HUES48 (cell line): ENCODE data around the gene HEXIM2.

Experiments used
- H3K27ac ChIP-seq: one replicate; pipeline ENCODE4 v1.7.0; 2013; ENCODE audit warnings: low read depth, low read length, inconsistent platforms
- H3K27me3 ChIP-seq: 2 replicates; pipeline ENCODE4 v1.6.1; 2013; ENCODE audit warnings: mild to moderate bottlenecking, low read length; ENCODE audit not compliant: control insufficient read depth, insufficient read depth
- H3K36me3 ChIP-seq: 2 replicates; pipeline ENCODE4 v1.6.1; 2013; ENCODE audit warnings: low read length; ENCODE audit not compliant: control insufficient read depth, insufficient read depth
- H3K4me1 ChIP-seq: 2 replicates; pipeline ENCODE4 v1.6.1; 2013; ENCODE audit warnings: mild to moderate bottlenecking, low read length; ENCODE audit not compliant: control insufficient read depth, insufficient read depth
- H3K4me3 ChIP-seq: 2 replicates; pipeline ENCODE4 v1.5.1; 2013; ENCODE audit warnings: mild to moderate bottlenecking, low read depth, low read length
- H3K9ac ChIP-seq: 2 replicates; pipeline ENCODE4 v1.6.1; 2013; ENCODE audit warnings: mild to moderate bottlenecking, low read depth, low read length, moderate library complexity
- H3K9me3 ChIP-seq: 2 replicates; pipeline ENCODE4 v1.6.1; 2013; ENCODE audit warnings: low read length; ENCODE audit not compliant: control insufficient read depth, insufficient read depth

HEXIM2 gene

DNA sequence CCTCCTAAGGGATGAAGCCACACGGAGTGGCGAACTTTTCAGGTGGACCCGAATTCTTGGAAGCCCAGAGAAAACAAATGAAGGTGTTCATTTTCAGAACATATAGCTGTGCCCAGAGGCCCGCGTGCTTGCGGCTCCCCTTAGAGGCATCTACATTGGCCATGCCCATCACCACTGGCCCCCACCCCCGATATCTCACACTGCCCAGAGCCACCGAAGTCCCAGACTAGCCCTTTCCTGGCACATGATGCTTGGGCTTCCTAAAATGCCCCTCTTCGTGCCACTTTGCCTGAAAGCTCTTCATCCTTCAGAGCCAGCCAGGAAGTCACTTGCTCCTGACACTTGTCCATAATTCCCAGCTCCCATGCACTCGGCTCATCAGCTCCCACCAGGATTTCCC, 15.5 kb upstream of the HEXIM2 start:
- Histone ChIP-seq H3K4me3 (no peak overlapping the region), H3K9ac (no peak overlapping the region), H3K27me3 (no peaks in the 10 kb centered on the region), H3K9me3 (no peaks in the 10 kb centered on the region), H3K27ac (no peak overlapping the region), H3K4me1 (peaks cover 27% of the 10 kb centered on the region), H3K36me3 (no peaks in the 10 kb centered on the region)

DNA sequence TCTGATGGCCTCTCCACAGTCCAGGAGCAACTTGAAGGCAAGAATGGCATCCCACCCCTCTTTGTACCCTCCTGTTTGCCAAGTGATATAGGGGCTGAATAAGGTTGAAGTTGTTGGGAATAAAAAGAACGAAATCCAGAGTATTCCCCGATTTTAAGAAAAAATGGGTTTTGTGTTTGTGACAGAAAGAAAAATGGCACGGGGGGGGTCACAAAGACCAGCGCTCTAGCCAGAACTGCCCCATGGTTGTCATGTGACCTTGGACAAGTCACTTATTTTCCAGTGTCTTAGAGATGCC, 15.1 kb upstream of the HEXIM2 start:
- peaks cover 27% of the 10 kb centered on the region for H3K4me1 ChIP-seq
- H3K9ac ChIP-seq: no peak overlapping the region
- H3K27ac ChIP-seq: peak overlapping the region; percentile 100
- H3K9me3 ChIP-seq: no peaks in the 10 kb centered on the region
- H3K27me3 ChIP-seq: no peaks in the 10 kb centered on the region
- no peaks in the 10 kb centered on the region for H3K36me3 ChIP-seq
- peak overlapping the region; percentile 88 for H3K4me3 ChIP-seq

DNA sequence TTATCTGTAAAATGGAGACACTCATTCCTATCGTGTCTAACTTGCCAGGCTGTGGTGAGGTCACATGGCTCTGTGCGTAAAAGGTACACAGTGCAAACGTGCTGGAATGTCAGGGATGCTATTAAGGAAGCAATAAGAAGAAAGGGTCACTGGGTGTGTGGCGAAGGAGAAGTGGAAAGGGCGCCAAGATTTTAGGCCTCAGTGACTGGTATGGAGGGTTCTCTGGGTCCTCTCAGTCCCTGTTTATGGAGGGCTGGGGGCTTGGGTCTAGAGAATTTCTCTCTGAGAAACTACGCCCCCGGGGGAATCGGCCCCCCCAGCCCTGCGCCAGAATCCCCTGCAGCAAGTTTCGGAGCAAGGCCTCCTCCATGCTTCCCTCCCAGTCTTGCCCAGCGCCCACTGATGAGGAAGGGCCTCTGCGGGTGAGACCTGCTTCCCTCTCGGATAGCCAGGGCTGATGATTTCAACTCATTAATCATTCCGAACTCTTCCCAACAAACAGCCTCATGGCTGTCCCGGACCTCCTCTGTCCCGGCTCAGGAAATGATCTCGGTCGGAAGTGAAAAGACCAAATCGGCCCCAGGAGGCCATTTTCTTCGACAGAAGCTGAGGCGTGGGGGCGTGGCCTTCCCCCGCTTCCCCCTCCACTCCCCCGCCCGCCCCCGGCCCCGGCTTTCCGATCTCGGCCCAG, 14.6 kb upstream of the HEXIM2 start:
- H3K36me3 ChIP-seq: no peaks in the 10 kb centered on the region
- peak overlapping the region; percentile 100 for H3K27ac ChIP-seq
- peaks cover 27% of the 10 kb centered on the region for H3K4me1 ChIP-seq
- no peaks in the 10 kb centered on the region for H3K9me3 ChIP-seq
- H3K9ac ChIP-seq: peak overlapping the region; percentile 98
- no peaks in the 10 kb centered on the region for H3K27me3 ChIP-seq
- H3K4me3 ChIP-seq: peak overlapping the region; percentile 88

DNA sequence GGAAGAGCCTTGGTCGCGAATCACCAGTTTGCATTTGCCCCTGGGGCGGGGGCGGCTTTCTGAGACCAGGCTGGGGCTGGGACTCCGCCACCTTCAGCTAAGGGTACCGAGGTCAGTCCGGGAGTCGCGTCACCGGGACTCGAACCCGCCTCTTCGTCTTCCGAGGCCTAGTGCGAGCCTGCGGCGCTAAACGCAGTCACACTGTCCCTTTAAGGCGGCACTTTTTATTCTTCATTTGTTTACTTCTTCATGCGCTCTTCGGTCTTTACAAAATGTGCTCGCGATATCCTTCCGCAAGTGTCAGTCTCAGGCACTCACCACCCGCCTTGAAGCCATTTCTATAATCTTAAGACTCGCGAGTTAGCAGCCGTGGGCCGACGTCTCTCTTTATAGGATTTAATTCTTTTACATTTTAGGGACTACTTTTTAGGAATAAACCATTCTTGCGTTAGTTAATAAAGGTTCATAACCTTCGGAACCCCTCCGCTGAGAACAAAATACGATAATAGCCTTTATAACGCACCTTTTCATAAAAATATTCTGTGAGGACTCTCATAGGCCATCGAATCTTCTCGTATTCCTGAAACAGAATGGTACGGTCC, 14.0 kb upstream of the HEXIM2 start:
- peaks cover 27% of the 10 kb centered on the region for H3K4me1 ChIP-seq
- no peaks in the 10 kb centered on the region for H3K9me3 ChIP-seq
- no peaks in the 10 kb centered on the region for H3K36me3 ChIP-seq
- H3K4me3 ChIP-seq: peak overlapping the region; percentile 88
- no peaks in the 10 kb centered on the region for H3K27me3 ChIP-seq
- peak overlapping the region; percentile 100 for H3K27ac ChIP-seq
- peak overlapping the region; percentile 98 for H3K9ac ChIP-seq

DNA sequence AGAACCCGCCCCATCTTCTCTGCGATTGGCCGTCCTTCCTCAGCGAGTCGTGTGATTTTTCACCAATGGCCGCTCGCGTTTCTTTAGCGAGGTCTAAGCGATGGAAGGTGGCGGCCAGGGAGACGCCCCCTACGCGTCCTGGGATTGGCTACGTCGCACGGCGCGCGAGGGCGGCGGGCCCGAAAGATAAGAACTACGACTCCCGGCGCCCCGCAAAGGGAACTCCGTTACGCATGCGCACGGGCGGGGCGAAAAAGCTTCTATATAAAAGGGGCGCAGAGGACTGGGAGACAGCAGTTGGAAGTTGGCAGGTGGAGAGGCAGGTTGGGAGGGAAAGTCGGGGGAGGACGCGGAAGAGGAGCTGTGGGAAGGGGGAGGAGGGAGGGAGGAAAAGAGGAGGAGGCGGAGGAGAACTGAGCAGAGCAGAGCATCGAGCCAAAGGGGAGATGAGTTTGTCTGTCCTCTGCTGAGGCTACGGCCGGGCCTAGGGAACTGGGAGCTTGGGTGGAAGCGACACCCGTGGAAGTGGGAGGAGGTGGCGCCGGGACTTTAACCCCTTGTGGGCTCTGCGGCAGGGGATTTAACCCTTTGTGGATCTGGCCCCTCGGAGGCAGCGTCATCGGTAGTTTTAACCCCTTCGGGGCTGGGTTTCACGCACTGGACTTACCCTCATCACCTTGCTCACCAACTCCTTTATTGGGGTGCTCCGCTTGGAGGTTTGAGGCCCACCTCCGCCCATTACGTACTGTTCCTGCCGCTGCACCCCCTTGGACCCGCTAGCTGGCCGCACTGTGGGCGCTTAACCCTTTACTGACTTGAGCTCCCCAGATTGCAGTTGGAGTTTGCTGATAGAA, 13.3 kb upstream of the HEXIM2 start, which contains the start of gene HEXIM1:
HEXIM1 (plus strand) TSS at position 293 of the 854 bp plus-strand sequence. CDS start 716 bp downstream, outside the sequence.
- Histone ChIP-seq H3K9me3 (no peaks in the 10 kb centered on the region), H3K4me3 (peak within 1 kb of the TSS; percentile 96), H3K27me3 (no peaks in the 10 kb centered on the region), H3K9ac (peak within 1 kb of the TSS; percentile 98), H3K36me3 (no peaks in the 10 kb centered on the region), H3K27ac (peak within 1 kb of the TSS; percentile 100), H3K4me1 (peaks cover 20% of the 10 kb centered on the region)

DNA sequence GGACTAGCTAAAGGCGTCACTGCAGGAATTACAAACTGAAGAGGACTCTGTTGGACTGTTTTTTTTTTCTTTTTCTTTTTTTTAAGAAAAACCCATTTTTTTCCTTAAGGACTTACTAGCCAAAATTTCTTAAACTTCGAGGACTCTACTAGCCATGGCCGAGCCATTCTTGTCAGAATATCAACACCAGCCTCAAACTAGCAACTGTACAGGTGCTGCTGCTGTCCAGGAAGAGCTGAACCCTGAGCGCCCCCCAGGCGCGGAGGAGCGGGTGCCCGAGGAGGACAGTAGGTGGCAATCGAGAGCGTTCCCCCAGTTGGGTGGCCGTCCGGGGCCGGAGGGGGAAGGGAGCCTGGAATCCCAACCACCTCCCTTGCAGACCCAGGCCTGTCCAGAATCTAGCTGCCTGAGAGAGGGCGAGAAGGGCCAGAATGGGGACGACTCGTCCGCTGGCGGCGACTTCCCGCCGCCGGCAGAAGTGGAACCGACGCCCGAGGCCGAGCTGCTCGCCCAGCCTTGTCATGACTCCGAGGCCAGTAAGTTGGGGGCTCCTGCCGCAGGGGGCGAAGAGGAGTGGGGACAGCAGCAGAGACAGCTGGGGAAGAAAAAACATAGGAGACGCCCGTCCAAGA, 12.5 kb upstream of the HEXIM2 start:
- H3K4me3 ChIP-seq: peak overlapping the region; percentile 96
- H3K27me3 ChIP-seq: no peaks in the 10 kb centered on the region
- H3K36me3 ChIP-seq: no peaks in the 10 kb centered on the region
- no peaks in the 10 kb centered on the region for H3K9me3 ChIP-seq
- peak overlapping the region; percentile 50 for H3K9ac ChIP-seq
- H3K4me1 ChIP-seq: peaks cover 17% of the 10 kb centered on the region
- peak overlapping the region; percentile 76 for H3K27ac ChIP-seq

DNA sequence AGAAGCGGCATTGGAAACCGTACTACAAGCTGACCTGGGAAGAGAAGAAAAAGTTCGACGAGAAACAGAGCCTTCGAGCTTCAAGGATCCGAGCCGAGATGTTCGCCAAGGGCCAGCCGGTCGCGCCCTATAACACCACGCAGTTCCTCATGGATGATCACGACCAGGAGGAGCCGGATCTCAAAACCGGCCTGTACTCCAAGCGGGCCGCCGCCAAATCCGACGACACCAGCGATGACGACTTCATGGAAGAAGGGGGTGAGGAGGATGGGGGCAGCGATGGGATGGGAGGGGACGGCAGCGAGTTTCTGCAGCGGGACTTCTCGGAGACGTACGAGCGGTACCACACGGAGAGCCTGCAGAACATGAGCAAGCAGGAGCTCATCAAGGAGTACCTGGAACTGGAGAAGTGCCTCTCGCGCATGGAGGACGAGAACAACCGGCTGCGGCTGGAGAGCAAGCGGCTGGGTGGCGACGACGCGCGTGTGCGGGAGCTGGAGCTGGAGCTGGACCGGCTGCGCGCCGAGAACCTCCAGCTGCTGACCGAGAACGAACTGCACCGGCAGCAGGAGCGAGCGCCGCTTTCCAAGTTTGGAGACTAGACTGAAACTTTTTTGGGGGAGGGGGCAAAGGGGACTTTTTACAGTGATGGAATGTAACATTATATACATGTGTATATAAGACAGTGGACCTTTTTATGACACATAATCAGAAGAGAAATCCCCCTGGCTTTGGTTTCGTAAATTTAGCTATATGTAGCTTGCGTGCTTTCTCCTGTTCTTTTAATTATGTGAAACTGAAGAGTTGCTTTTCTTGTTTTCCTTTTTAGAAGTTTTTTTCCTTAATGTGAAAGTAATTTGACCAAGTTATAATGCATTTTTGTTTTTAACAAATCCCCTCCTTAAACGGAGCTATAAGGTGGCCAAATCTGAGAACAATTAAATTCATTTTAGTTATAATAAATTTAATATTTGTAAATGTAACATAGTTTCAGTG, 11.7 kb upstream of the HEXIM2 start:
- H3K4me1 ChIP-seq: peaks cover 14% of the 10 kb centered on the region
- H3K27me3 ChIP-seq: no peaks in the 10 kb centered on the region
- H3K4me3 ChIP-seq: peak overlapping the region; percentile 96
- peak overlapping the region; percentile 50 for H3K9ac ChIP-seq
- no peaks in the 10 kb centered on the region for H3K9me3 ChIP-seq
- no peaks in the 10 kb centered on the region for H3K36me3 ChIP-seq
- H3K27ac ChIP-seq: peak overlapping the region; percentile 76

DNA sequence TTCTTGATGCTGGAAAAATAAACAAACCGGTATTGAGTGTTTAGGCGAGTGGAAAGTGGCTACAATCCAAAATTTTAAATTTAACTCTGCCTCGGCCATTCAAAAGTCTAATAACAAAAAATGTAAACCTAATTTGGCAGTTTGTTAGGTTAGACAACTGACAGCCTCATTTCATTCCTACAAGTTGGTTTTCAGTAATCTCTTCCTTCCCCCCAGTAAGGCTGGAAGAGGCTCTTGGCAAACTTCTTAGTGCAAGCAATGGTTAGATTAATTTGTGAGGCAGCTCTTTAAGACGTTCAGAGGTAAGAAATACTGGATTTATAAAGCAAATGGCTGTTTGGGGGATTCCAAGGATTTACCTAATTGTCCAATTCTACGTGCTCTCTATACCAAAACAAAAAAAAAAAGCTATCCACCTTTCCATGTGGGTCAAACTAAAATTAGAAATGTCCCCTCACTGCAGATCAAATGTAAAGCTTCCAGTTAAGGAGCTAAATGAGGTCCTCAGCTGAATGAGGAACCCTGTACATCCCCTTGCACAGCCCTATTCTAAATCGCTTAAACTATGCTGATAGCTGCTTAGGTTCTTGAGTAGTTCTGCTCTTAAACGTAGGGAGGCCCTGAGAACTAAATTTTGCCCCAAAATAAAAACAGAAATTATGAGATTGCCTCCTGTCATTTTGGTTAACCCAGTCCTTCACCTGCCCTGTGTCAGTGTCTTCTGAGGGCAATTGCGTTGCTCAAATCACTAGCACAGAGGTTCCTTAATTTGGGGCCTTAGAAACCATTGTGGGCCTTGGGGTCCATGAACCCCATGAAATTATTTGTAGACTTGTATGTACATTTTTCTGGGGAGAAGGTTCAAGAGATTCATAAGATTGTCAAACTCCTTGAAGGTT, 10.5 kb upstream of the HEXIM2 start:
- H3K4me1 ChIP-seq: peaks cover 14% of the 10 kb centered on the region
- no peaks in the 10 kb centered on the region for H3K9me3 ChIP-seq
- H3K27ac ChIP-seq: peak overlapping the region; percentile 15
- H3K27me3 ChIP-seq: no peaks in the 10 kb centered on the region
- H3K9ac ChIP-seq: no peak overlapping the region
- H3K4me3 ChIP-seq: peak overlapping the region; percentile 96
- H3K36me3 ChIP-seq: no peaks in the 10 kb centered on the region

DNA sequence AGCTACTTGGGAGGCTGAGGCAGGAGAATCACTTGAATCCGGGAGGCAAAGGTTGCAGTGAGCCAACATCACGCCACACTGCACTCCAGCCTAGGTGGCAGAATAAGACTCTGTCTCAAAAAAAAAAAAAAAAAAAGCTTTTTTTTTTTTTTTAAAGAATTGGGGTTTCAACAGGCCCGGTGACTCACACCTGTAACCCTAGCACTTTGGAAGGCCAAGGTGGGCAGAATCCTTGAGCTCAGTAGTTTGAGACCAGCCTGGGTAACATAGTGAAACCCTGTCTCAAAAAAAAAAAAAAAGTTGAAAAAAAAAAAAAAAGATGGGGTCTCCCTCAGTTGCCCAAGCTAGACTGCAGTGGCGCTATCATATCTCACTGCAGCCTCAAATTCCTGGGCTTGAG, 6.6 kb upstream of the HEXIM2 start:
- Histone ChIP-seq H3K27ac (no peak overlapping the region), H3K36me3 (no peaks in the 10 kb centered on the region), H3K27me3 (no peaks in the 10 kb centered on the region), H3K9ac (no peak overlapping the region), H3K4me1 (peaks cover 13% of the 10 kb centered on the region), H3K9me3 (no peaks in the 10 kb centered on the region), H3K4me3 (no peak overlapping the region)
